ENCODE measurements around the gene FAM135A.

Gene FAM135A

DNA sequence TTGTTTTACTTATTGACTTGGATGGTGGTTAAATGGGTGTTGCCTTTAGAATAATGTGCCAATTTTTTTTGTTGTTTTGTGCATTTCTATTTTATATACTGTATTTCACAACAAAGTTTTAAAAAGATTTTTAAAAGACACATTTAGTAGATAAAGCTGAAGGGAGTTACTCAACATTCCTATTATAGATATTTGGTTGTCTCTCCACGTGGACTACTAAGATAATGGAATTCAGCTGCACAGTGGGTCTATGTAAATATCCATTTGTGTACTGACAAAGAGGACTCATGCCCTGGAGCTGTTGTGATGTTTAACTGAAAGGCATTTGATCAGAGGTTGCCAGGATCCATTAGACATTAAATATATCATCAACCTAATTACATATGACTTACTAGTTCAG lies 23.2 kb upstream of the FAM135A start:
- Histone ChIP-seq H3K27me3 (ENCODE audit: insufficient read depth, poor library complexity, severe bottlenecking) (peaks cover 8% of the 10 kb centered on the region), H3K4me3 (replicated peaks; ENCODE audit: insufficient read depth, low read length) (no peak overlapping the region)
- DNase-seq (ENCODE audit: low read depth in 1 of 2, low spot score in 1 of 2) = no peak

DNA sequence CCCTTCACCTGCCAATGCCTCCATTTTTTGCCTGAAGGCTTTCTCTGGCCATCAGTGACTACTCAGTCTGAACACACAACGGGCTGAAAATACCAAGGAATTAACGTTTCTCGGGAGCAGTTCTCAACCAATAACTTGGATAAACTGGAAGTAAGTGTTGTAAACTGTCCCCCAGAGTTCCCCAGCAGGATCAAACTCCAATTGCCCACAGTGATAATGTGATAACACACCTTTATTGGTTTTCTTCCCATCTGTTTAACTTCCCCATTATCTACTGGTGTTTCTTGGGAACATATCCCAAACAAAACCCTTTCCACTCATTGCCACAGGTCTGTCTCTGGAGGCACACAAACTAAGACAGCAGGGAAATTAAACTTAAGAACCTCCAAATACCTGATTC lies 21.8 kb upstream of the FAM135A start:
- Histone ChIP-seq H3K27ac (replicated peaks) (no peak overlapping the region), H3K27me3 (ENCODE audit: insufficient read depth, poor library complexity, severe bottlenecking) (peaks cover 8% of the 10 kb centered on the region), H3K4me3 (replicated peaks; ENCODE audit: insufficient read depth, low read length) (no peak overlapping the region)
- TF ChIP-seq, protein P1, sequence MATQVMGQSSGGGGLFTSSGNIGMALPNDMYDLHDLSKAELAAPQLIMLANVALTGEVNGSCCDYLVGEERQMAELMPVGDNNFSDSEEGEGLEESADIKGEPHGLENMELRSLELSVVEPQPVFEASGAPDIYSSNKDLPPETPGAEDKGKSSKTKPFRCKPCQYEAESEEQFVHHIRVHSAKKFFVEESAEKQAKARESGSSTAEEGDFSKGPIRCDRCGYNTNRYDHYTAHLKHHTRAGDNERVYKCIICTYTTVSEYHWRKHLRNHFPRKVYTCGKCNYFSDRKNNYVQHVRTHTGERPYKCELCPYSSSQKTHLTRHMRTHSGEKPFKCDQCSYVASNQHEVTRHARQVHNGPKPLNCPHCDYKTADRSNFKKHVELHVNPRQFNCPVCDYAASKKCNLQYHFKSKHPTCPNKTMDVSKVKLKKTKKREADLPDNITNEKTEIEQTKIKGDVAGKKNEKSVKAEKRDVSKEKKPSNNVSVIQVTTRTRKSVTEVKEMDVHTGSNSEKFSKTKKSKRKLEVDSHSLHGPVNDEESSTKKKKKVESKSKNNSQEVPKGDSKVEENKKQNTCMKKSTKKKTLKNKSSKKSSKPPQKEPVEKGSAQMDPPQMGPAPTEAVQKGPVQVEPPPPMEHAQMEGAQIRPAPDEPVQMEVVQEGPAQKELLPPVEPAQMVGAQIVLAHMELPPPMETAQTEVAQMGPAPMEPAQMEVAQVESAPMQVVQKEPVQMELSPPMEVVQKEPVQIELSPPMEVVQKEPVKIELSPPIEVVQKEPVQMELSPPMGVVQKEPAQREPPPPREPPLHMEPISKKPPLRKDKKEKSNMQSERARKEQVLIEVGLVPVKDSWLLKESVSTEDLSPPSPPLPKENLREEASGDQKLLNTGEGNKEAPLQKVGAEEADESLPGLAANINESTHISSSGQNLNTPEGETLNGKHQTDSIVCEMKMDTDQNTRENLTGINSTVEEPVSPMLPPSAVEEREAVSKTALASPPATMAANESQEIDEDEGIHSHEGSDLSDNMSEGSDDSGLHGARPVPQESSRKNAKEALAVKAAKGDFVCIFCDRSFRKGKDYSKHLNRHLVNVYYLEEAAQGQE (IDR thresholded peaks at IDR 0.05; ENCODE audit: insufficient replicate concordance, low read depth) = no peak
- TF ChIP-seq, protein P2, sequence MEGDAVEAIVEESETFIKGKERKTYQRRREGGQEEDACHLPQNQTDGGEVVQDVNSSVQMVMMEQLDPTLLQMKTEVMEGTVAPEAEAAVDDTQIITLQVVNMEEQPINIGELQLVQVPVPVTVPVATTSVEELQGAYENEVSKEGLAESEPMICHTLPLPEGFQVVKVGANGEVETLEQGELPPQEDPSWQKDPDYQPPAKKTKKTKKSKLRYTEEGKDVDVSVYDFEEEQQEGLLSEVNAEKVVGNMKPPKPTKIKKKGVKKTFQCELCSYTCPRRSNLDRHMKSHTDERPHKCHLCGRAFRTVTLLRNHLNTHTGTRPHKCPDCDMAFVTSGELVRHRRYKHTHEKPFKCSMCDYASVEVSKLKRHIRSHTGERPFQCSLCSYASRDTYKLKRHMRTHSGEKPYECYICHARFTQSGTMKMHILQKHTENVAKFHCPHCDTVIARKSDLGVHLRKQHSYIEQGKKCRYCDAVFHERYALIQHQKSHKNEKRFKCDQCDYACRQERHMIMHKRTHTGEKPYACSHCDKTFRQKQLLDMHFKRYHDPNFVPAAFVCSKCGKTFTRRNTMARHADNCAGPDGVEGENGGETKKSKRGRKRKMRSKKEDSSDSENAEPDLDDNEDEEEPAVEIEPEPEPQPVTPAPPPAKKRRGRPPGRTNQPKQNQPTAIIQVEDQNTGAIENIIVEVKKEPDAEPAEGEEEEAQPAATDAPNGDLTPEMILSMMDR (IDR thresholded peaks at IDR 0.05; ENCODE audit: insufficient read depth, low read length) = no peak
- no peak for TF ChIP-seq POLR2AphosphoS5 (IDR thresholded peaks at IDR 0.05; ENCODE audit: low read depth)
- DNase-seq (ENCODE audit: low read depth in 1 of 2, low spot score in 1 of 2) = no peak

More for the DNA sequence above, 23.2 kb upstream of the FAM135A start:
- TF ChIP-seq POLR2AphosphoS5 (IDR thresholded peaks at IDR 0.05; ENCODE audit: low read depth) (no peak), SPI1 (IDR thresholded peaks at IDR 0.05; ENCODE audit: borderline replicate concordance, low read depth) (no peak), GABPA (IDR thresholded peaks at IDR 0.05; ENCODE audit: low read depth) (no peak)
- TF ChIP-seq, protein P2 (IDR thresholded peaks at IDR 0.05; ENCODE audit: insufficient read depth, low read length) = no peak
- TF ChIP-seq, protein P1 (IDR thresholded peaks at IDR 0.05; ENCODE audit: insufficient replicate concordance, low read depth) = no peak
- no peak overlapping the region for H3K27ac ChIP-seq (replicated peaks)

GRCh38 chr6:70394518-70395300 lies 18.6 kb upstream of the FAM135A start:
- peaks cover 5% of the 10 kb centered on the region for H3K27me3 ChIP-seq (ENCODE audit: insufficient read depth, poor library complexity, severe bottlenecking)
- no peak for DNase-seq (ENCODE audit: low read depth in 1 of 2, low spot score in 1 of 2)
- no peak overlapping the region for H3K4me3 ChIP-seq (replicated peaks; ENCODE audit: insufficient read depth, low read length)
- TF ChIP-seq, protein P1 (IDR thresholded peaks at IDR 0.05; ENCODE audit: insufficient replicate concordance, low read depth) = no peak
- no peak for TF ChIP-seq SPI1 (IDR thresholded peaks at IDR 0.05; ENCODE audit: borderline replicate concordance, low read depth)
- TF ChIP-seq, protein P2 (IDR thresholded peaks at IDR 0.05; ENCODE audit: insufficient read depth, low read length) = no peak
- TF ChIP-seq POLR2AphosphoS5 (IDR thresholded peaks at IDR 0.05; ENCODE audit: low read depth) = no peak
- TF ChIP-seq GABPA (IDR thresholded peaks at IDR 0.05; ENCODE audit: low read depth) = no peak
- no peak overlapping the region for H3K27ac ChIP-seq (replicated peaks)

Data from HL-60 (cell line).